Germinal center (tissue), 1 donor: Measurements from ENCODE around the gene TMBIM1.
"Not testable (repeated sequence)": the region's sequence is repeated elsewhere in the genome, so short reads cannot be mapped to it uniquely, and the experiment has no call there.

Experiments used
- DNase-seq: peaks from one replicate; pipeline ENCODE4 v3.0.0; 2012; ENCODE audit warnings: mixed read lengths, low spot score

Gene TMBIM1

GRCh38 chr2:218291318-218292047, 820 bp downstream of the TMBIM1 start:
- DNase-seq, result peak; percentile 59

DNA sequence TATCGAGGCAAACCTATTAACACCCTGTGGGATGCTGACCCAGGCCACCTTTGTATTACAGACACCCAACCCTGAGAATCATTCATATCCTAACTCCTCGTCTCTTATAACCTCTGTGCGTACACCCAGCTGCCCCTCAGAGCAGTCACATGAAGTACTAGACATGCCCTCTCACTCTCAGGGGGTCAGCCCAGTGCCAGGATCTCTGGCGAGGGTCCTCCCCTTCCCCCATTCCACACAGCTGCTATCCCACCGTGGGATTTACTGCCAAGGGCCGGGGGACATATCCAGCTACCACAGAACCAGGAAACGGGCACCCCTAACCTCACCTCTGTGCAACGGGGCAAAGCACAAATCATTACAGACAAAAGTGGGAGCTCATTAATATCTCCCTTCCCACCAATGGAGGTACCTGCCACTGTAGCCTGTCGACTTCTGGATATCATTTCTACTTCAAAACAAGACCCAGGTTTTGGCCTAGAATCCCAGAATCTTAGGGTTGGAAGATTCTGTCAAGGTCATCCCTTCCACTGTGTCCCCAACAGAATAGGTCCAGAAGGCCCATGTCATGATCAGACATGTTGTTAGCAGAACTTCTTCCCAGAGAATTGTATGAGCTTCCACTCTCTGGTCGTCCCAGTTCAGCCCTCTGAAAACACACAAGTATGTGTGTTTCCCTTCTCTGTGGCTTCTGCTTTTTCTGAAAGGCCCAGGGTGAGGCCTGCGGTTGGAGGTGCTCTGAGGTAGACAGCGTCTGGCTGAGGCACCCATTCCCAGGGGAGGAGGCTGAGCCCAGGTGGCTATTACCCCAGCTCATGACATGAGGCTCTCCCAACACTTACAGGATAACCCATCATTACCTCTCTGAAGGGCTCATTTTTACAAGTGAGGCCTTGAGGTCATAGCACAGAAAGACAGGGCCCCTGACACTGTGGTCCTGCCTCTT, 1.7 kb downstream of the TMBIM1 start:
- DNase-seq, result peak; percentile 87

DNA sequence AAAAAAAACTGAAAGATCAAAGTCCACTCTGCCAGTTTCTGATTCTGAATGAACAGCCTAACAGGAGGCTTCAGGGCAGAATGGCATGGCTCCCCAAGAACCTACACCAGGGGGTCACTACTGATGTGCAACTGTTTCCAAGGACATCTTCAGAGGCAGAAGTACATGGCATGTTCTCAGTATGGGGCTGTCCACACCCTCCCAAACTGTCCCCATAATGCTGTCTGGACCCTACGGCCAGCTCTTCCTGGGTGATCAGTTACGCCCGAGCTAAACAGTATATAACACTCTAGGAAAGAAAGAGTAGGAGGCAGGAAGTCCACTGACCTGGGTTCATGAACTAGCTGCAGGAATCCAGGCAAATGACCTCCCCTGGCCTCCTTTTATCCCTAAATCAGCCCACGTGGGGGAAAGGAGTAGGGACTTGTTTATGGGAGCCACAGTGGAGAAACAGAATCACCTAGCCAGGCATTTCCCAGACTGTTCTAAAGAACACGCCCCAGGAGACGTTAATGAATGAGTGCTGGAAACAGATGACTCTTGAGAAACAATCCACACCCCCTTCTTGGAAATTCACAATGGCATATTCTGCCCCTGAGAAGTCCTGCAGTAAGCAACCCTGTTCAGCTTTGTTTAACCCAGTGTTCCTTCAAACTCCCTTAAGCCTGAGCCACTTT, 2.5 kb downstream of the TMBIM1 start:
- DNase-seq, result no peak

GRCh38 chr2:218286570-218287459, 5.5 kb downstream of the TMBIM1 start:
- DNase-seq, result peak; percentile 69

DNA sequence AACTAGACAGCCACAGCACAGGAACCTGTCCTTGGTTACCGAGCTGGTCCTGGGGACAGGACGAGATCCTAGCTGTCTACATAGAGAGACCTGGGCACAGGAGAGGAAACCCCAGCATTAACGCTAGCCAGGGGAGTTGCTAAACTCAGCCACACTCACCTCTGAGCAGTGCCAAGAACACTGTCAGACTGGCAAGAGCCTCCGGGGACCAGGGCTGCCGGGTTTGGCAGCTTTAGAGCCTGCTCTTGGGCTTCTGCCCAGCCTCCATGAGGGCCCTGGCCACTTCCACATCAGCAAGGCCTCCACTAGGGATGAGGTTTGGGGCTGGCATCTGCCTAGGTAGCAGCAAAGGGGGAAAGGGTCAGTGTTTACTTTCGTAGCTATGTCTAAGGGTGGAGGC, 6.7 kb downstream of the TMBIM1 start:
- no peak for DNase-seq

- no peak for DNase-seq
Observed at GRCh38 chr2:218284106-218284811, 8.0 kb downstream of the TMBIM1 start.

DNA sequence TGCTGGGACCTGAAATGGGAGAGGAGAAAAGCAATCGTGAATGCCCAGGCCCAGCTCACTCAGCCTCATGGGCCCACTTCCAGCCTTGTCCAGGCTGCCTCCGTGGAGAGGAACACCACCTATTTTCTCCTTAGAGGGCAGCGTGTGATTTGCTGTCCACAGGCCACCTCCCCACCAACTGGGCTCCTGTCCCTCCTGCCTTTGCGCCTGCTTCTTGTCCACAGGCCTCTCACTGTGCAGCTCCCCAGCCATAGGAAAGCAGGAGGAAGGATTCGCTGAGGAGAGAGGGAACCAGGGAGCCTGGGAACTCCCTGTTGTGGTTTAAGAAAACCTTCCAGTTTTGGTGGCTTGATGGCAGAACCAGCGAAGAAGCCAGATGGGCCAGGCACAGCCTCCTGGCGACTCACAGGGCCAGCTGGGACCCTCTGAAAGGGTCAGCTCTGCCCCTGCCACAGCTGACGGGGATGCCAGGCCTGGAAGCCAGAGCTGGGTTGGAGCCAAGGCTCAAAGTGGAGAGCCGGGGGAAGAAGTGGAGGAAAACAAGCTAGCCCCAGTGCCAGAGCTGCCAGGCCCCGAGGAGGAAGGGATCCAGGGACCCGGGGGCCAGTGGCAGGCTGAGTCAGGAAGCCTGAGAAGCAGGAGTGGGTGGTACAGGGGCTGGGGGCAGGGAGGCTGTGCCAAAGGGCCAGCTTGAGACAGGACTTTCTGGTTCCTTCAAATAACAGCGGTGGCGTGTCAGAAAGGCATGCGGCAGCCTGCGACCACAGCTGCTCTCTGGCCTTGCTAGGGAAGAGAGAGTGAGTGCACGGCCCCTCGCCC, 9.9 kb downstream of the TMBIM1 start:
- DNase-seq, result no peak

GRCh38 chr2:218281449-218281848, 10.9 kb downstream of the TMBIM1 start:
- no peak for DNase-seq

- no peak for DNase-seq
Observed at GRCh38 chr2:218280260-218280870, 11.9 kb downstream of the TMBIM1 start.

- no peak for DNase-seq
Observed at GRCh38 chr2:218278531-218279360, 13.6 kb downstream of the TMBIM1 start.

- no peak for DNase-seq
Observed at GRCh38 chr2:218277921-218278320, 14.4 kb downstream of the TMBIM1 start.

- no peak for DNase-seq
Observed at GRCh38 chr2:218276986-218277755, 15.1 kb downstream of the TMBIM1 start.

GRCh38 chr2:218275371-218276072, 16.8 kb downstream of the TMBIM1 start:
- DNase-seq, result no peak

DNA sequence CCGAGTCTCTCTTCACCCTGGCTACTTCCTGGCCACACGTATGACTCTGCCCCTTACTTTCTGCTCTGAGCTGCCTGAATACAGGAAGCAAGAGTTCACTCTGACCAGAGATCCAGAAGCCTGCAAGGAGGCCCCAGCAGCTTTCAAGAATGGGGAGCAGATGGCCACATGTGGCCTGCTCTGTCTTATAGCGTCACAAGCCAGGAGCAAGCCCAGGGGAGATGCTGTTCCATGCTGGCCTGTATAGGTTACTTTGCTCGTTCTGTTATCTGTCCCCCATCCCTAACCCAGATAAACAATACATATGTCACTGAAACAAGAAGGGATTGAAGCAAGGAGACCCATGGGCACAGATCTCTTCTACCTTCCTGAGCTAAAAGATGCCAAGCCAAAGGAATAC, 17.7 kb downstream of the TMBIM1 start:
- no peak for DNase-seq

- DNase-seq, result no peak
Observed at GRCh38 chr2:218273908-218274249, 18.4 kb downstream of the TMBIM1 start.

DNA sequence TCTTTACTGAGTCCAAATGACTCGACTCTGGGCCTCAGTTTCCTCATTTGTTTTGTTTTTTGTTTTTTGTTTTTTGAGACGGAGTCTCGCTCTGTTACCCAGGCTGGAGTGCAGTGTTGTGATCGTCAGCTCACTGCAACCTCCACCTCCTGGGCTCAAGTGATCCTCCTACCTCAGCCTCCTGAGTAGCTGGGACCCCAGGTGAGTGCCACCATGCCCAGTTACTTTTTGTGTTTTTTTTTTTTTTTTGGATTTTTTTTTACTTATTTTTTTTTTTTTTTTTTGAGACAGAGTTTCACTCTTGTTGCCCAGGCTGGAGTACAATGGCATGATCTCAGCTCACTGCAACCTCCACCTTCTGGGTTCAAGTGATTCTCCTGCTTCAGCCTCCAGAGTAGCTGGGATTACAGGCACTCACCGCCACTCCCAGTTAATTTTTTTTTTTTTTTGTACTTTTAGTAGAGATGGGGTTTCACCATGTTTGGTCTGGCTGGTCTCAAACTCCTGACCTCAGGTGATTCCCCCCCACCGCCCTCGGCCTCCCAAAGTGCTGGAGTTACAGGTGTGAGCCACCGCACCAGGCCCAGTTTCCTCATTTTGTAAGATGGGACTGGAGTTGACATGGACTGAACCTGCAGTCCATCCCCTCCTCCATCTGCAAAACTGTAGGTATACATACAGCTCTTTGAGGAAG, 18.9 kb downstream of the TMBIM1 start:
- not testable (repeated sequence) for DNase-seq
